ENCODE data around the gene DMGDH.

The DMGDH gene

GRCh38 chr5:78964889-78965288 is 104.6 kb downstream of the DMGDH start:
- Histone ChIP-seq H3K79me1 (ENCODE audit: low read length) (no peaks in the 10 kb centered on the region), H3K79me2 (ENCODE audit: control insufficient read depth, insufficient read depth, low read length) (no peaks in the 10 kb centered on the region), H3K4ac (ENCODE audit: low read depth, low read length) (no peak overlapping the region), H3K36me3 (ENCODE audit: control insufficient read depth, insufficient read depth, low read length) (no peaks in the 10 kb centered on the region), H3K9ac (ENCODE audit: low read length) (no peak overlapping the region), H2BK15ac (replicated peaks; ENCODE audit: low read depth) (no peak overlapping the region), H3K23ac (ENCODE audit: low read length) (no peak overlapping the region), H3K4me1 (ENCODE audit: control insufficient read depth, low read depth, low read length) (no peaks in the 10 kb centered on the region), H3K4me2 (ENCODE audit: low read length) (no peak overlapping the region), H3K27me3 (ENCODE audit: insufficient read depth, low read length, poor library complexity) (no peaks in the 10 kb centered on the region), H3K4me3 (ENCODE audit: low read length) (no peak overlapping the region), H2BK5ac (ENCODE audit: low read length) (no peak overlapping the region), H3K27ac (ENCODE audit: low read depth, low read length) (no peak overlapping the region), H2AK5ac (ENCODE audit: low read length) (no peak overlapping the region), H3K18ac (ENCODE audit: low read length) (no peak overlapping the region), H4K5ac (ENCODE audit: low read length) (no peak overlapping the region), H2BK120ac (ENCODE audit: low read depth, low read length) (no peak overlapping the region), H4K8ac (ENCODE audit: low read depth, low read length) (no peak overlapping the region), H3K56ac (ENCODE audit: low read length) (no peak overlapping the region)
- WGBS (ENCODE audit: extremely low coverage, insufficient coverage, low lambda C conversion rate): no CpG with 5 or more reads among the region's 2 CpGs
- DNase-seq: peak; percentile 74

DNA sequence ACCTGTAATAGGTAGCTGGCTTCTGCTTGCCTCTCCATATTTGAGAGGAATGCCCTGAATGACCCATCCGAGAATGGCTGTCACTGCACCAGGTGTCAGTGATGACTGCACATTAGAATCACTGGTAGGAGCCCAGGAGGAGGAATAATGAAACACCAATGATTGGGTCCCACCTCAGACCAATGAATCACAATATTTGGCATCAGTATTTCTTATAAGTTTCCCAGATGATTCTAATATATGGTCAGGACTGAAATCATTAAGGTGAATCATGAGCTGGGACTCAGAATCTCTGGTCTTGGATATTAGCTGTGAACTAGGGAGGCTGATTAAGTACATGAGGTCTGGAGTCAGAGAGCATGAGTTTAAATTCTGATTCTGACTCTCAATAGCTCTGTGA is 107.7 kb downstream of the DMGDH start:
- H3K56ac ChIP-seq (ENCODE audit: low read length): no peak overlapping the region
- no peak overlapping the region for H3K9ac ChIP-seq (ENCODE audit: low read length)
- no peaks in the 10 kb centered on the region for H3K27me3 ChIP-seq (ENCODE audit: insufficient read depth, low read length, poor library complexity)
- no peak overlapping the region for H2BK15ac ChIP-seq (replicated peaks; ENCODE audit: low read depth)
- WGBS (ENCODE audit: extremely low coverage, insufficient coverage, low lambda C conversion rate): no CpG with 5 or more reads among the region's 1 CpG
- no peaks in the 10 kb centered on the region for H3K36me3 ChIP-seq (ENCODE audit: control insufficient read depth, insufficient read depth, low read length)
- H4K8ac ChIP-seq (ENCODE audit: low read depth, low read length): no peak overlapping the region
- no peak for DNase-seq
- no peak overlapping the region for H3K4ac ChIP-seq (ENCODE audit: low read depth, low read length)
- no peak overlapping the region for H3K4me3 ChIP-seq (ENCODE audit: low read length)
- H3K79me2 ChIP-seq (ENCODE audit: control insufficient read depth, insufficient read depth, low read length): no peaks in the 10 kb centered on the region
- H3K4me1 ChIP-seq (ENCODE audit: control insufficient read depth, low read depth, low read length): no peaks in the 10 kb centered on the region
- H3K79me1 ChIP-seq (ENCODE audit: low read length): no peaks in the 10 kb centered on the region
- no peak overlapping the region for H3K27ac ChIP-seq (ENCODE audit: low read depth, low read length)
- no peak overlapping the region for H3K23ac ChIP-seq (ENCODE audit: low read length)
- H2BK5ac ChIP-seq (ENCODE audit: low read length): no peak overlapping the region
- H2BK120ac ChIP-seq (ENCODE audit: low read depth, low read length): no peak overlapping the region
- no peak overlapping the region for H4K5ac ChIP-seq (ENCODE audit: low read length)
- no peak overlapping the region for H3K4me2 ChIP-seq (ENCODE audit: low read length)
- no peak overlapping the region for H2AK5ac ChIP-seq (ENCODE audit: low read length)
- no peak overlapping the region for H3K18ac ChIP-seq (ENCODE audit: low read length)

DNA sequence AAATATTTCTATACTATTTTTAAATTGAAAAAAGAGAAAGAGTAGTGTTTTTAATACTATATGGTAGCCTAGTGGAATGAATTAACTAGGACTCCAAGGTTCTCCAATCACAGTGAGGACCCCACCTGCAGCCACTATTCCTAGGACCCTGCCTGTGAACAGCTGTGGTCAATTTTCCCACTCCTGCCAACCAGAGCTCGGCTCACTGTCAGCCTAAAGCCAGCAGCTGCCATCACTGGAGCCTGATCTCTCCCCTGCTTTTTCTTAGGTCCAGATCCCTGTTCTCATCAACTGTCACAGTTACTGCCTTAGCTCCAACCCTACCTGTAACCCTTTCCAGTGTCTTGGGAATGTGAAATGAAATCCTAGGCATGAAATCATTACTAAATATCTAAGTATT is 109.7 kb downstream of the DMGDH start:
- H3K9ac ChIP-seq (ENCODE audit: low read length): no peak overlapping the region

DNA sequence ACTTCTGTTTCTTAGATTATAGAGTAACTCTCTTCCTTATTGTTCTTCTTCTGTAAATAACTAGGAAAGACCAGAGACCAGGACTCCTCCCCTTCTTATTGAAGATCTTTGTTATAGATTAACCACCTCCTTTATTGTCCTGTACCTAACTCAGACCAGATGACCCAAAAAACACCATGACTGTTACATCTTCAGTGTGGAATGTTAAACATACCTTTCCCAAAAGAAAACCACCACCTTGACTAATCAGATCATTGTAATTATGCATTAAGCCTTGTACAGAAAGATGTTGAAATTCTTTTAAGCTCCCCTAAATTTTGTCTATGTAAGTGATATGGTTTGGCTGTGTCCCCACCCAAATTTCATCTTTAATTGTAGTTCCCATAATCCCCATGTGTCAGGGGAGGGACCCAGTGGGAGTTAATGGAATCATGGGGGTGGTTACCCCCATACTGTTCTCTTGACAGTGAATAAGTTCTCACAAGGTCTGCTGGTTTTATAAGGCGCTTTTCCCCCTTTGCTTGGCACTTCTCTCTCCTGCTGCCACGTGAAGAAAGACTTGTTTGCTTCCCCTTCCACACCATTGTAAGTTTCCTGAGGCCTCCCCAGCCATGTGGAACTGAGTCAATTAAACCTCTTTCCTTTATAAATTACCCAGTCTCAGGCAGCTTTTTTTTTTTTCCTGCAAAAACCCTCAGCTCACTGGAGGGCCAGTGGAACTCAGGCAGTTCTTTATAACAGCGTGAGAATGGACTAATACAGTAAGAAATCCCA is 110.6 kb downstream of the DMGDH start:
- H3K27me3 ChIP-seq (ENCODE audit: insufficient read depth, low read length, poor library complexity): no peaks in the 10 kb centered on the region
- H3K9ac ChIP-seq (ENCODE audit: low read length): no peak overlapping the region
- no peak overlapping the region for H3K23ac ChIP-seq (ENCODE audit: low read length)
- H3K56ac ChIP-seq (ENCODE audit: low read length): no peak overlapping the region
- no peak overlapping the region for H2BK15ac ChIP-seq (replicated peaks; ENCODE audit: low read depth)
- H4K5ac ChIP-seq (ENCODE audit: low read length): no peak overlapping the region
- H4K8ac ChIP-seq (ENCODE audit: low read depth, low read length): no peak overlapping the region
- H3K27ac ChIP-seq (ENCODE audit: low read depth, low read length): no peak overlapping the region
- no peak overlapping the region for H3K4me3 ChIP-seq (ENCODE audit: low read length)
- no CpG with 5 or more reads among the region's 3 CpGs for WGBS (ENCODE audit: extremely low coverage, insufficient coverage, low lambda C conversion rate)
- no peak overlapping the region for H3K4ac ChIP-seq (ENCODE audit: low read depth, low read length)
- no peak overlapping the region for H2BK5ac ChIP-seq (ENCODE audit: low read length)
- no peaks in the 10 kb centered on the region for H3K36me3 ChIP-seq (ENCODE audit: control insufficient read depth, insufficient read depth, low read length)
- no peaks in the 10 kb centered on the region for H3K79me2 ChIP-seq (ENCODE audit: control insufficient read depth, insufficient read depth, low read length)
- no peak overlapping the region for H3K4me2 ChIP-seq (ENCODE audit: low read length)
- H2AK5ac ChIP-seq (ENCODE audit: low read length): no peak overlapping the region
- no peak overlapping the region for H2BK120ac ChIP-seq (ENCODE audit: low read depth, low read length)
- H3K18ac ChIP-seq (ENCODE audit: low read length): no peak overlapping the region
- no peak for DNase-seq
- H3K4me1 ChIP-seq (ENCODE audit: control insufficient read depth, low read depth, low read length): no peaks in the 10 kb centered on the region
- no peaks in the 10 kb centered on the region for H3K79me1 ChIP-seq (ENCODE audit: low read length)

More for the DNA sequence above, 109.7 kb downstream of the DMGDH start:
- H3K4me1 ChIP-seq (ENCODE audit: control insufficient read depth, low read depth, low read length): no peaks in the 10 kb centered on the region
- H2AK5ac ChIP-seq (ENCODE audit: low read length): no peak overlapping the region
- no peaks in the 10 kb centered on the region for H3K36me3 ChIP-seq (ENCODE audit: control insufficient read depth, insufficient read depth, low read length)
- no peaks in the 10 kb centered on the region for H3K27me3 ChIP-seq (ENCODE audit: insufficient read depth, low read length, poor library complexity)
- H2BK120ac ChIP-seq (ENCODE audit: low read depth, low read length): no peak overlapping the region
- no CpG with 5 or more reads among the region's 1 CpG for WGBS (ENCODE audit: extremely low coverage, insufficient coverage, low lambda C conversion rate)
- no peaks in the 10 kb centered on the region for H3K79me1 ChIP-seq (ENCODE audit: low read length)
- no peak overlapping the region for H3K18ac ChIP-seq (ENCODE audit: low read length)
- H3K4me2 ChIP-seq (ENCODE audit: low read length): no peak overlapping the region
- no peak overlapping the region for H3K23ac ChIP-seq (ENCODE audit: low read length)
- no peak for DNase-seq
- no peak overlapping the region for H2BK5ac ChIP-seq (ENCODE audit: low read length)
- H3K4me3 ChIP-seq (ENCODE audit: low read length): no peak overlapping the region
- no peak overlapping the region for H3K56ac ChIP-seq (ENCODE audit: low read length)
- no peaks in the 10 kb centered on the region for H3K79me2 ChIP-seq (ENCODE audit: control insufficient read depth, insufficient read depth, low read length)
- H3K27ac ChIP-seq (ENCODE audit: low read depth, low read length): no peak overlapping the region
- no peak overlapping the region for H4K5ac ChIP-seq (ENCODE audit: low read length)
- no peak overlapping the region for H4K8ac ChIP-seq (ENCODE audit: low read depth, low read length)
- H2BK15ac ChIP-seq (replicated peaks; ENCODE audit: low read depth): no peak overlapping the region
- H3K4ac ChIP-seq (ENCODE audit: low read depth, low read length): no peak overlapping the region

GRCh38 chr5:78956901-78957300 is 112.6 kb downstream of the DMGDH start:
- Histone ChIP-seq H3K4me1 (ENCODE audit: control insufficient read depth, low read depth, low read length) (no peaks in the 10 kb centered on the region), H3K27me3 (ENCODE audit: insufficient read depth, low read length, poor library complexity) (no peaks in the 10 kb centered on the region), H4K8ac (ENCODE audit: low read depth, low read length) (no peak overlapping the region), H2BK120ac (ENCODE audit: low read depth, low read length) (no peak overlapping the region), H3K18ac (ENCODE audit: low read length) (no peak overlapping the region), H3K4me3 (ENCODE audit: low read length) (no peak overlapping the region), H2BK15ac (replicated peaks; ENCODE audit: low read depth) (no peak overlapping the region), H3K79me2 (ENCODE audit: control insufficient read depth, insufficient read depth, low read length) (no peaks in the 10 kb centered on the region), H3K27ac (ENCODE audit: low read depth, low read length) (no peak overlapping the region), H3K23ac (ENCODE audit: low read length) (no peak overlapping the region), H3K36me3 (ENCODE audit: control insufficient read depth, insufficient read depth, low read length) (no peaks in the 10 kb centered on the region), H3K4ac (ENCODE audit: low read depth, low read length) (no peak overlapping the region), H3K9ac (ENCODE audit: low read length) (no peak overlapping the region), H3K79me1 (ENCODE audit: low read length) (no peaks in the 10 kb centered on the region), H2BK5ac (ENCODE audit: low read length) (no peak overlapping the region), H3K4me2 (ENCODE audit: low read length) (no peak overlapping the region), H4K5ac (ENCODE audit: low read length) (no peak overlapping the region), H3K56ac (ENCODE audit: low read length) (no peak overlapping the region), H2AK5ac (ENCODE audit: low read length) (no peak overlapping the region)
- WGBS (ENCODE audit: extremely low coverage, insufficient coverage, low lambda C conversion rate): no CpG with 5 or more reads among the region's 1 CpG
- DNase-seq: no peak

All from mesendoderm (in vitro differentiated cells).